ENCODE results near the gene NPM1.

GRCh38 chr5:171424726-171425125 lies 37.1 kb downstream of the NPM1 start:
- TF ChIP-seq ZSCAN23 (tag by site-specific recombination; IDR thresholded peaks at IDR 0.05) (no peak), CTCF (tag by site-specific recombination; IDR thresholded peaks at IDR 0.05) (no peak), ZBTB49 (tag by site-specific recombination; IDR thresholded peaks at IDR 0.05; ENCODE audit: low read depth) (no peak), ZNF501 (tag by site-specific recombination; IDR thresholded peaks at IDR 0.05) (no peak)
